Adrenal gland (tissue), 5 donors: ENCODE measurements around the gene RXRB.

Experiments used
- POLR2A ChIP-seq, 2 donors: fragments of 450-650 bp; IDR thresholded peaks; one replicate each; pipeline ENCODE4 v1.6.1; 2017; ENCODE audit warnings: antibody characterized with exemption in 2 of 2, mild to moderate bottlenecking in 2 of 2, moderate library complexity in 1 of 2
- TF ChIP-seq, protein P1 (sequence below), 6 experiments: fragments of 450-650 bp in 4 of 6; fragments of 200-600 bp in 2 of 6; sonication (generic) in 1 of 6; IDR thresholded peaks; 1 replicate in 5 of 6; 2 replicates in 1 of 6; pipeline versions ENCODE4 v1.5.1 to v1.8.0; 2016 to 2021; ENCODE audit warnings: antibody characterized with exemption in 6 of 6, mild to moderate bottlenecking in 2 of 6, moderate library complexity in 1 of 6
- donor health status: DM: no; HTN: no; CAD: no.

DNA sequence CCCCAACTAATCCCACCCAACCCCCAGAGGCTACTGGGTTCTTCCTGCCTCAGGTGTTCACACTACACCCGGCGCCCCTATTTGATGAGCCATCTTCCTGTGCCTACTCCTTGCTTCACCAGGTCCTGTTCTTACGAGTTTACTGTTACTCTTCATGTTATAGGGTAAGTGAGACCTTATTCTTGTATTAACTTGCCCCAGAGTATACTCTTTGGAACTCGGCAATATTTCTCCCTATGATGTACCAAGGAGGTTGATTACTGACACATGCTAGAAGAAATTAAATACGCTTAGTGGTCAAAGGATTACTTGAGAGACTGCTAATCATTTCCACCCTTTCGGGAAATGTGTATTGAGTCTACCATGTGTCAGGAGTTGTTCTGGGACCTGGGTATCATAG, 16.8 kb upstream of the RXRB start:
- TF ChIP-seq, protein P1, sequence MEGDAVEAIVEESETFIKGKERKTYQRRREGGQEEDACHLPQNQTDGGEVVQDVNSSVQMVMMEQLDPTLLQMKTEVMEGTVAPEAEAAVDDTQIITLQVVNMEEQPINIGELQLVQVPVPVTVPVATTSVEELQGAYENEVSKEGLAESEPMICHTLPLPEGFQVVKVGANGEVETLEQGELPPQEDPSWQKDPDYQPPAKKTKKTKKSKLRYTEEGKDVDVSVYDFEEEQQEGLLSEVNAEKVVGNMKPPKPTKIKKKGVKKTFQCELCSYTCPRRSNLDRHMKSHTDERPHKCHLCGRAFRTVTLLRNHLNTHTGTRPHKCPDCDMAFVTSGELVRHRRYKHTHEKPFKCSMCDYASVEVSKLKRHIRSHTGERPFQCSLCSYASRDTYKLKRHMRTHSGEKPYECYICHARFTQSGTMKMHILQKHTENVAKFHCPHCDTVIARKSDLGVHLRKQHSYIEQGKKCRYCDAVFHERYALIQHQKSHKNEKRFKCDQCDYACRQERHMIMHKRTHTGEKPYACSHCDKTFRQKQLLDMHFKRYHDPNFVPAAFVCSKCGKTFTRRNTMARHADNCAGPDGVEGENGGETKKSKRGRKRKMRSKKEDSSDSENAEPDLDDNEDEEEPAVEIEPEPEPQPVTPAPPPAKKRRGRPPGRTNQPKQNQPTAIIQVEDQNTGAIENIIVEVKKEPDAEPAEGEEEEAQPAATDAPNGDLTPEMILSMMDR (IDR thresholded peaks at IDR 0.05) = no peak
- TF ChIP-seq POLR2A (IDR thresholded peaks at IDR 0.05) = no peak
